Muscle of leg (tissue), 16 donors: ENCODE measurements around the gene CLEC10A. TPM values are rescaled to one million over a fixed set of nuclear protein-coding genes. Genes with fewer than 3 reads are reported as not detected.
A peak's percentile ranks its signal among the peaks of the same experiment; 100 is the strongest.
"Not testable (repeated sequence)": the region's sequence is repeated elsewhere in the genome, so short reads cannot be mapped to it uniquely, and the experiment has no call there.

ENCODE experiments used
- DNase-seq: peaks from one replicate; pipeline ENCODE4 v3.0.0; 2013
- H3K27ac ChIP-seq: one replicate; pipeline ENCODE4 v1.5.1; 2013; ENCODE audit warnings: mild to moderate bottlenecking, low read length, control low read depth
- H3K27me3 ChIP-seq: one replicate; pipeline ENCODE4 v1.6.1; 2013; ENCODE audit warnings: low read length; ENCODE audit not compliant: control insufficient read depth, insufficient read depth
- H3K36me3 ChIP-seq: one replicate; pipeline ENCODE4 v1.6.1; 2013; ENCODE audit warnings: low read length; ENCODE audit not compliant: control insufficient read depth, insufficient read depth
- H3K4me1 ChIP-seq: one replicate; pipeline ENCODE4 v1.6.1; 2013; ENCODE audit warnings: low read length; ENCODE audit not compliant: control insufficient read depth, insufficient read depth
- H3K4me3 ChIP-seq: one replicate; pipeline ENCODE4 v1.5.1; 2013; ENCODE audit warnings: low read length, control low read depth
- H3K9me3 ChIP-seq: replicated peaks from 2 replicates; pipeline ENCODE4 v1.6.1; 2013; ENCODE audit warnings: low read depth, low read length; ENCODE audit not compliant: control insufficient read depth
- WGBS: methylation state at CpG from one replicate; pipeline ENCODE4 v1.1.5; 2013; ENCODE audit warnings: missing lambda C conversion rate; ENCODE audit not compliant: insufficient coverage; 5-methylcytosine and 5-hydroxymethylcytosine counted together
- long read RNA-seq, 11 donors: transcript quantifications; one replicate each; lab custom pipeline, GENCODE V29; 2026
- polyA plus RNA-seq, 8 donors: library from polyadenylated mRNA; unstranded; fragments of 120-200 nt; gene quantifications; one replicate each; pipeline versions ENCODE4 v1.2.1 to v1.2.3, GENCODE V29; 2013; ENCODE audit warnings: inconsistent platforms in 1 of 8, low replicate concordance in 1 of 8; ENCODE audit not compliant: insufficient read length in 8 of 8, insufficient read depth in 1 of 8
- total RNA-seq: library from RNA; stranded (reverse); fragments of 120-200 nt; gene quantifications from one replicate; pipeline ENCODE4 v1.2.4, GENCODE V29; 2013

The CLEC10A gene, protein sequence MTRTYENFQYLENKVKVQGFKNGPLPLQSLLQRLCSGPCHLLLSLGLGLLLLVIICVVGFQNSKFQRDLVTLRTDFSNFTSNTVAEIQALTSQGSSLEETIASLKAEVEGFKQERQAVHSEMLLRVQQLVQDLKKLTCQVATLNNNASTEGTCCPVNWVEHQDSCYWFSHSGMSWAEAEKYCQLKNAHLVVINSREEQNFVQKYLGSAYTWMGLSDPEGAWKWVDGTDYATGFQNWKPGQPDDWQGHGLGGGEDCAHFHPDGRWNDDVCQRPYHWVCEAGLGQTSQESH
- total RNA-seq = 1.9 TPM
- polyA plus RNA-seq = 1 to 10 TPM in 7 of 8 donors, under 1 TPM in 1; 0.96 to 1.9 (median 1.5) TPM
- long read RNA-seq, donor 1 = 0 reads
- long read RNA-seq, donor 2 = 0 reads
- long read RNA-seq, donor 3, partial matches to known transcripts = 0 of 1 reads
- long read RNA-seq, donor 3, other reads (novel, unspliced or antisense) = 0 of 1 reads
- long read RNA-seq, donor 4 = 0 reads
- long read RNA-seq, donor 5, partial matches to known transcripts = 0 of 1 reads
- long read RNA-seq, donor 5, other reads (novel, unspliced or antisense) = 0 of 1 reads
- long read RNA-seq, donor 6 = 0 reads
- long read RNA-seq, donor 7 = 0 reads
- long read RNA-seq, donor 8 = 0 reads
- long read RNA-seq, donor 9 = 0 reads
- long read RNA-seq, donor 10 = 0 reads
- long read RNA-seq, donor 11, partial matches to known transcripts = 0 of 1 reads
- long read RNA-seq, donor 11, other reads (novel, unspliced or antisense) = 0 of 1 reads

DNA sequence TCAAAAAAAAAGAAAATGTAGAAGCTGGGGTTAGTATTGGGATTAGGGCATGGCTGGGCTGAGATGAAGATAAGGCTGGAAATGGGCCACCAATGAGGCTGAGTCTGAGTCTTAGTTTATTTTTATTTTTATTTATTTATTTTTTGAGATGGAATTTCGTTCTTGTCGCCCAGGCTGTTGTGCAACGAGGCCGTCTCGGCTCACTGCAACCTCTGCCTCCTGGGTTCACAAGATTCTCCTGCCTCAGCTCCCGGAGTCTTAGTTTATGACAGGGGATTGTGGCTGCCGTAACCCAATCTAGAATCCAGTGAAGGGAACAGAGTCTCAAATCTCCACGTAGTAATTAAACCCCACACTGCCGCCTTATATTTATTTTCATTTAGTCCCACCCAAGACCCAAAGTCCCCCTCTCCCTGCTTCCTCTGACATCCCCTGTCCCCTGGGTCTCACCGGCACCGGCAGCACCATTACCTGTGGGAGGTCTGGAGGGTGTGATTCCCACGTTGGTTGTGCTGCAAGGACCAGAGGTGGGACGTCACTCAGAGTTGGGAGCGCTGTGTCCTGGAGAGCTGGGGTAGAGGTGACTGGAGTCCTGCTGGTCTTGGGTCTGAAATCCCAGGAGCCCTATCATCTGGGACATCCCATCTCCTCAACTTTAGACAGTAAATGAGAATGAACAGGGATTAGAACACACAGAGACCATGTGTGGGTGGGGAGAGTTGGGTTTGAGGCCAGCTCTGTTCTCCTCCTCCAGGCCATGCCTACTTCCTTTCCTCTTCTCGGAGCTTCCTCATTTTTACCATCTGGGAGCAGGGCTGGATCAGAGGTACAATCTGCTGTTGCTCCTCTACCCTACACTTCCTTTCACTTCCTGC lies at the start of gene CLEC10A:
Gene CLEC10A, minus strand, starts transcription at position 671 of the 875 bp plus-strand sequence. CDS start 1,439 bp downstream, outside the sequence.
- Histone ChIP-seq H3K27ac (peak within 1 kb of the TSS; percentile 29), H3K27me3 (peaks cover 2% of the 10 kb centered on the region), H3K9me3 (no peaks in the 10 kb centered on the region), H3K36me3 (no peaks in the 10 kb centered on the region), H3K4me1 (peaks cover 9% of the 10 kb centered on the region), H3K4me3 (no peak within 1 kb of the TSS)
- 47% methylated on average over 6 of the region's 15 CpGs for WGBS
- DNase-seq = no peak

DNA sequence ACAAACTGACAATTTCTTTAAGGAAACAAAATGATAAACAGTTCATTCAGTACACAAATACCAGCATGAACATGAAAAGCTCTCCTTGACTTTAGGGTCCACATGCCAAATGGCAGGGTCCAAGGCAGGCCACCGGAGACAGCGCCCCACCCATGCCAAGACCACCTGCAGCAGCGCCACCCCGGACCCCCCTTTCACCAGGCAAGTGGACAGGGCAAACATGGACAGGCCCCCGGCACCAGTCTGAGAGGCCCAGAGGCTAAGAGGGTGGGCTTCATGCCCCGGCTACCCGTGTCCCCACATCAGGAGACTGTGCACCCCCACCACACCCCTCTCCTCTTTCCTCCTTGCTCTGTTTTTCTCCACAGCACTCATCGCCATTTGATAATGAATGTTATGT lies 49.3 kb upstream of the CLEC10A start:
- Histone ChIP-seq H3K4me3 (no peak overlapping the region), H3K36me3 (no peaks in the 10 kb centered on the region), H3K4me1 (peaks cover 13% of the 10 kb centered on the region), H3K9me3 (no peaks in the 10 kb centered on the region), H3K27me3 (peaks cover 17% of the 10 kb centered on the region), H3K27ac (no peak overlapping the region)
- DNase-seq = no peak
- WGBS = 90% methylated on average over 2 of the region's 8 CpGs

DNA sequence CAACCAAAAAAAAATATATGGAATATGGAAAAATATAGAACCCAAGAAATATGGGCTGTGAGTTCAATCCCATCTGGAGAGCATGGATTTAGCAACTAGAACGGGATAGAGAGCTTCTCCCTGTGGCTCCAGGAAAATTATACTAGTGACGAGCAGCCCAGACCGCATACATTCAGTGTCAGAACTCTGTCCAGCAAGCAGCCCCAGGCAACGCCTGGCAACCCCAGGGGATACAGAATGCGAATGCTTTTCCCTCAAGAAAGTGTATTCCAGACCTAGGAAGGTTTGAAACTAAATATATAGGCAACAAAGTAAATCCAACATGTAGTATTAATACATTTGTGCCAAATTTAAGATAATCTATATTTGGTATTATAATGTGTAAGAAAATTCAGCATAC lies 48.1 kb upstream of the CLEC10A start:
- peaks cover 11% of the 10 kb centered on the region for H3K27me3 ChIP-seq
- no peak for DNase-seq
- peaks cover 8% of the 10 kb centered on the region for H3K4me1 ChIP-seq
- no peak overlapping the region for H3K27ac ChIP-seq
- no peak overlapping the region for H3K4me3 ChIP-seq
- 28% methylated on average over 3 of the region's 5 CpGs for WGBS
- no peaks in the 10 kb centered on the region for H3K36me3 ChIP-seq
- H3K9me3 ChIP-seq = no peaks in the 10 kb centered on the region

DNA sequence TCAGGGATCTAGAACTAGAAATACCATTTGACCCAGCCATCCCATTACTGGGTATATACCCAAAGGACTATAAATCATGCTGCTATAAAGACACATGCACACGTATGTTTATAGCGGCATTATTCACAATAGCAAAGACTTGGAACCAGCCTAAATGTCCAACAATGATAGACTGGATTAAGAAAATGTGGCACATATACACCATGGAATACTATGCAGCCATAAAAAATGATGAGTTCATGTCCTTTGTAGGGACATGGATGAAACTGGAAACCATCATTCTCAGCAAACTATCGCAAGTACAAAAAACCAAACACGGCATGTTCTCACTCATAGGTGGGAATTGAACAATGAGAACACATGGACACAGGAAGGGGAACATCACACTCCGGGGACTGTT lies 47.5 kb upstream of the CLEC10A start:
- no CpG with 5 or more reads among the region's 5 CpGs for WGBS
- H3K4me3 ChIP-seq, H3K27me3 ChIP-seq, H3K36me3 ChIP-seq, H3K27ac ChIP-seq, H3K4me1 ChIP-seq, H3K9me3 ChIP-seq, DNase-seq: not testable (repeated sequence)

- not testable (repeated sequence) for H3K27me3 ChIP-seq, H3K9me3 ChIP-seq, H3K4me3 ChIP-seq, DNase-seq, H3K4me1 ChIP-seq, H3K36me3 ChIP-seq, H3K27ac ChIP-seq
- 70% methylated on average over 6 of the region's 12 CpGs for WGBS
Measured at GRCh38 chr17:7126386-7126785, 46.3 kb upstream of the CLEC10A start.

DNA sequence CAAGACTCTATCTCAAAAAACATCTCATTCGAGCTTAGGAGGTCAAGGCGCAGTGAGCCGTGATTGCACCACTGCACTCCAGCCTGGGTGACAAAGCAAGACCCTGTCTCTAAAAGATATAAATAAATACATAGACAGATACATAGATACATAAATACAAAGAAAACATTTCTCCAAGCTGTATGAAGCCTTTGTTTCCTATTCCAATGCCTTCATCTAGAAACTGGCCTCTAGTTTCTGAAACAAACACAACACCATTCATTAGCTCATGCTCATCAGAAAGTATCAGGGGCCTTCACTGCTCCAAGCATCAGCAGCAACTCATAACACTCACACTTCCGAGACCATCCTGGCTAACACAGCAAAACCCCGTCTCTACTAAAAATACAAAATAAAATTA lies 44.9 kb upstream of the CLEC10A start:
- Histone ChIP-seq H3K36me3 (no peaks in the 10 kb centered on the region), H3K9me3 (no peaks in the 10 kb centered on the region), H3K27ac (no peak overlapping the region), H3K4me1 (no peaks in the 10 kb centered on the region), H3K4me3 (no peak overlapping the region), H3K27me3 (peaks cover 4% of the 10 kb centered on the region)
- DNase-seq = no peak
- WGBS = 69% methylated on average over 2 of the region's 5 CpGs

DNA sequence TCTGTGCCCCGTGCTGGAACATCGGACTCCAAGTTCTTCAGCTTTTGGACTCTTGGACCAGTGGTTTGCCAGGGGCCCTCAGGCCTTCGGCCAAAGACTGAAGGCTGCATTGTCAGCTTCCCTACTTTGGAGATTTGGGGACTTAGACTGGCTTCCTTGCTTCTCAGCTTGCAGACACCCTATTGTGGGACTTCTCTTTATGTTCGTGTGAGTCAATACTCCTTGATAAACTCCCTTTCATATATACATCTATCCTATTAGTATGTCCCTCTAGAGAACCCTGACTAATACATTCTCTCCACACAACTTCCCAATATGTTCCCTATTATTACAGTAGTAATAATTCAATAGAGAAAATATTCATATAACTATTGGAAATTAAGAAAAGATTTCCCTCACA lies 43.8 kb upstream of the CLEC10A start:
- no peak overlapping the region for H3K4me3 ChIP-seq
- H3K9me3 ChIP-seq = no peaks in the 10 kb centered on the region
- DNase-seq = no peak
- no peaks in the 10 kb centered on the region for H3K36me3 ChIP-seq
- H3K27ac ChIP-seq = no peak overlapping the region
- peaks cover 3% of the 10 kb centered on the region for H3K27me3 ChIP-seq
- no peaks in the 10 kb centered on the region for H3K4me1 ChIP-seq
- WGBS = 89% methylated on average over 3 of the region's 4 CpGs

GRCh38 chr17:7122381-7122780 lies 42.3 kb upstream of the CLEC10A start:
- H3K27ac ChIP-seq = no peak overlapping the region
- H3K9me3 ChIP-seq = no peaks in the 10 kb centered on the region
- no peak overlapping the region for H3K4me3 ChIP-seq
- no CpG with 5 or more reads among the region's 4 CpGs for WGBS
- H3K4me1 ChIP-seq = no peaks in the 10 kb centered on the region
- H3K27me3 ChIP-seq = peaks cover 3% of the 10 kb centered on the region
- no peaks in the 10 kb centered on the region for H3K36me3 ChIP-seq
- peak; percentile 11 for DNase-seq

DNA sequence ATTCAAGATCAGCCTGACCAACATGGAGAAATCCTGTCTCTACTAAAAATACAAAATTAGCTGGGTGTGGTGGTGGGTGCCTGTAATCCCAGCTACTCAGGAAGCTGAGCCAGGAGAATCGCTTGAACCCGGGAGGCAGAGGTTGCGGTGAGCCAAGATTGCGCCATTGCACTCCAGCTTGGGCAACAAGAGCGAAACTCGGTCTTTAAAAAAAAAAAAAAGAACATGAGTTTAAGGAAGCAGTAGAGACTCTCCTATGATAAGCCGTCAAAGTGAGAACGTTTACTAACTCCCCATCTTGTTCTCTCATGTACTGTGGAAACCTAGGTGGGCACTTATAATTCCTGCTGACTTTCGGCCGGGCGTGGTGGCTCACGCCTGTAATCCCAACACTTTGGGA lies 40.6 kb upstream of the CLEC10A start:
- WGBS = 81% methylated on average over 10 of the region's 12 CpGs
- not testable (repeated sequence) for H3K27me3 ChIP-seq, DNase-seq, H3K4me1 ChIP-seq, H3K4me3 ChIP-seq, H3K9me3 ChIP-seq, H3K27ac ChIP-seq, H3K36me3 ChIP-seq

DNA sequence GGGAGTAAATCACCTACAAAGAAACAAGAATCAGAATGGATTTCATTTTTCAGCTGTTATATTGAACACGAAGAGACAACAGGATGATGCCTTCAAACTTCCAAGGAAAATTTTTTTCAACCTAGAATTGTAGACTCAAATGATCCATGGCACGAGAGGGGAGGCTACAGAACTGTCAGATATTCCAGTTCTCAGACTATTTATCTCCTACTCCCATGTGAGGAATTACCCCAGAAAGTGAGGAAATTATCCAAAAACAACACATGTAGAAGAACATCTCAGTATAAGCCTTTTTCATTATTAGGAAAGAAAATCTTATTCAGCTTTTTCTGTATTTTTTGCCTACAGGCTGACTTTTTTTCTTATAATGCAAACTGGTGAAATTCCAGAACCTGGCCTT lies 40.1 kb upstream of the CLEC10A start:
- H3K4me3 ChIP-seq = no peak overlapping the region
- H3K36me3 ChIP-seq = no peaks in the 10 kb centered on the region
- 67% methylated on average over 1 of the region's 2 CpGs for WGBS
- DNase-seq = no peak
- H3K27ac ChIP-seq = no peak overlapping the region
- H3K4me1 ChIP-seq = no peaks in the 10 kb centered on the region
- H3K9me3 ChIP-seq = no peaks in the 10 kb centered on the region
- H3K27me3 ChIP-seq = peaks cover 3% of the 10 kb centered on the region
